ENCODE results near the gene ANAPC4. TPM values are rescaled to one million over a fixed set of nuclear protein-coding genes. Genes with fewer than 3 reads are reported as not detected.

ANAPC4 gene
- total RNA-seq, 1 experiment from 2014 or later, result 22.8 TPM

DNA sequence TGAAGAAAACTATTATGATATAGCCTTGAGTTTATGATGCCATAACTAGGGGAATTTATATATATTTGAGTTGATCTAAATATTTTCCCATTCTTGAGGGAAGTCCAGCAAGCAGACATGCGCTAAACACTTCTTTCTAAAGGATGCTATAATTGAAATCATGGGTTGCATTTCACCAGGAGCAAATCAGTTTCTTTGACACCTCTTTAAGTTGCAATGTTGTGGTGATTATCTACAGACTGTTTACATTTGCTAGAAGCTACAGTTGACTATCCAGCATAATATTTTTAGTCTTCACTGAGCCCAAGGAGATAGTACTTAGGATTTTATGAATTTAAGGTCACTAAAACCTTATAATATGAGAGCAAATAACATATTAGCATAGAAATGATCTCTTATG, 43.9 kb downstream of the ANAPC4 start:
- TF ChIP-seq POLR2AphosphoS5 (IDR thresholded peaks at IDR 0.05; ENCODE audit: low read depth, low read length), result no peak
- TF ChIP-seq, protein P1, sequence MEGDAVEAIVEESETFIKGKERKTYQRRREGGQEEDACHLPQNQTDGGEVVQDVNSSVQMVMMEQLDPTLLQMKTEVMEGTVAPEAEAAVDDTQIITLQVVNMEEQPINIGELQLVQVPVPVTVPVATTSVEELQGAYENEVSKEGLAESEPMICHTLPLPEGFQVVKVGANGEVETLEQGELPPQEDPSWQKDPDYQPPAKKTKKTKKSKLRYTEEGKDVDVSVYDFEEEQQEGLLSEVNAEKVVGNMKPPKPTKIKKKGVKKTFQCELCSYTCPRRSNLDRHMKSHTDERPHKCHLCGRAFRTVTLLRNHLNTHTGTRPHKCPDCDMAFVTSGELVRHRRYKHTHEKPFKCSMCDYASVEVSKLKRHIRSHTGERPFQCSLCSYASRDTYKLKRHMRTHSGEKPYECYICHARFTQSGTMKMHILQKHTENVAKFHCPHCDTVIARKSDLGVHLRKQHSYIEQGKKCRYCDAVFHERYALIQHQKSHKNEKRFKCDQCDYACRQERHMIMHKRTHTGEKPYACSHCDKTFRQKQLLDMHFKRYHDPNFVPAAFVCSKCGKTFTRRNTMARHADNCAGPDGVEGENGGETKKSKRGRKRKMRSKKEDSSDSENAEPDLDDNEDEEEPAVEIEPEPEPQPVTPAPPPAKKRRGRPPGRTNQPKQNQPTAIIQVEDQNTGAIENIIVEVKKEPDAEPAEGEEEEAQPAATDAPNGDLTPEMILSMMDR (IDR thresholded peaks at IDR 0.05), result no peak
- no peak for TF ChIP-seq REST (IDR thresholded peaks at IDR 0.05; ENCODE audit: insufficient read depth in 1 of 2, low read depth in 2 of 2, low read length in 1 of 2)
- no peak for TF ChIP-seq SIN3A (IDR thresholded peaks at IDR 0.05; ENCODE audit: borderline replicate concordance, insufficient read depth, low read depth, low read length)
- TF ChIP-seq TCF7L2 (IDR thresholded peaks at IDR 0.05; ENCODE audit: low read depth, low read length), result no peak
- ATAC-seq (no peak), DNase-seq (ENCODE audit: low read depth, low spot score) (no peak)
- in situ Hi-C loops (cut with HindIII; ENCODE audit: low pct_unique_long_range_greater_than_20kb, low sequenced_read_pairs) (no loop called here), intact Hi-C loops (cut with micrococcal nuclease; ENCODE audit: unreplicated experiment) (no loop called here)
- BruUV-seq (replicated peaks), result no TSS peak
- no peak overlapping the region for H3K4me3 ChIP-seq (ENCODE audit: low read depth in 2 of 2, low read length in 2 of 2)
- ChIA-PET CTCF (no interaction called here), POLR2A (no interaction called here)
- H3K27me3 ChIP-seq (ENCODE audit: control insufficient read depth, insufficient read depth, low read length), result no peaks in the 10 kb centered on the region
- no peaks in the 10 kb centered on the region for H3K4me1 ChIP-seq (ENCODE audit: control insufficient read depth, insufficient read depth, low read length)
- no peak overlapping the region for H3K27ac ChIP-seq (ENCODE audit: low read length)
- H3K9me3 ChIP-seq (ENCODE audit: control insufficient read depth, insufficient read depth, low read depth, low read length), result no peaks in the 10 kb centered on the region
- peaks cover 5% of the 10 kb centered on the region; the same call in 1 of the 2 replicates for H3K36me3 ChIP-seq (ENCODE audit: control insufficient read depth, insufficient read depth, low read length)

GRCh38 chr4:25421816-25422525, 44.9 kb downstream of the ANAPC4 start:
- Histone ChIP-seq H3K27ac (ENCODE audit: low read length) (no peak overlapping the region), H3K27me3 (ENCODE audit: control insufficient read depth, insufficient read depth, low read length) (no peaks in the 10 kb centered on the region), H3K9me3 (ENCODE audit: control insufficient read depth, insufficient read depth, low read depth, low read length) (no peaks in the 10 kb centered on the region), H3K4me1 (ENCODE audit: control insufficient read depth, insufficient read depth, low read length) (no peaks in the 10 kb centered on the region), H3K36me3 (ENCODE audit: control insufficient read depth, insufficient read depth, low read length) (peaks cover 3% of the 10 kb centered on the region; the same call in 1 of the 2 replicates), H3K4me3 (ENCODE audit: low read depth in 2 of 2, low read length in 2 of 2) (no peak overlapping the region)
- ChIA-PET CTCF (no interaction called here), POLR2A (no interaction called here)
- in situ Hi-C loops (cut with HindIII; ENCODE audit: low pct_unique_long_range_greater_than_20kb, low sequenced_read_pairs) (no loop called here), intact Hi-C loops (cut with micrococcal nuclease; ENCODE audit: unreplicated experiment) (no loop called here)
- no peak for ATAC-seq
- BruUV-seq (replicated peaks), result no TSS peak
- TF ChIP-seq TCF7L2 (IDR thresholded peaks at IDR 0.05; ENCODE audit: low read depth, low read length) (no peak), REST (IDR thresholded peaks at IDR 0.05; ENCODE audit: insufficient read depth in 1 of 2, low read depth in 2 of 2, low read length in 1 of 2) (no peak), POLR2AphosphoS5 (IDR thresholded peaks at IDR 0.05; ENCODE audit: low read depth, low read length) (no peak), SIN3A (IDR thresholded peaks at IDR 0.05; ENCODE audit: borderline replicate concordance, insufficient read depth, low read depth, low read length) (no peak)
- TF ChIP-seq, protein P1 (IDR thresholded peaks at IDR 0.05), result no peak
- no peak for DNase-seq (ENCODE audit: low read depth, low spot score)
